Measurements from ENCODE around the gene ERP29.
"Not testable (repeated sequence)": the region's sequence is repeated elsewhere in the genome, so short reads cannot be mapped to it uniquely, and the experiment has no call there.

The ERP29 gene

DNA sequence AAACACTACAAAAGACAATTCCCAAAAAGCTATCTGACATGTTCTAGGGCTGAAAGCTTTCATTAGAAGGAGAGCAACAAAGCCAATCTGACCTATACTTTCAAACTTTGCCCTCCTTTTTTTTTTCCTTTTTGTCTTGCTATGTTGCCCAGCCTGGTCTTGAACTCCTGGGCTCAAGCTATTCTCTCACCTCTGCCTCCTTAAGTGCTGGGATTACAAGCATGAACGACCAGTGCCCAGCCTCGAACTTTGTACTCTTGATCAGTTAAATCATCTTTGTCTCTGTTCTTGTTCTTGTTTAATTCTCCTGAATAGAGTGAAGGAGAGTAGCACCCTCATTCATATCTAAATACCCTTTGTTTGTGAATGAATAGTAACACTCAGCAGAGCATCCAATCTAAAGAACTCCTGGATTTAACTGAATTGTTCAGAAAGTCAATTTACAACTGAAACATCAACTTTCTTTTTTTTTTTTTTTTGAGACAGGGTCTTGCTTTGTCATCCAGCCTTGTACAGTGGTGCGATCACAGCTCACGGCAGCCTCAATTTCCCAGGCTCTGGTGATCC, 22.1 kb downstream of the ERP29 start:
- no peak for DNase-seq (ENCODE audit: low spot score)
- H2AK5ac ChIP-seq (ENCODE audit: low read depth, low read length) = no peak overlapping the region
- peaks cover 11 to 97% of the 10 kb centered on the region in 2 donors for H3K36me3 ChIP-seq (replicated peaks in 1 of 2; ENCODE audit: control insufficient read depth in 2 of 2, insufficient read depth in 2 of 2, low read length in 2 of 2)
- no peak overlapping the region for H3K4me2 ChIP-seq (ENCODE audit: insufficient read depth, low read length, poor library complexity, severe bottlenecking)
- H3K27ac ChIP-seq (replicated peaks; ENCODE audit: low read length) = no peak overlapping the region
- no peak overlapping the region for H3K23ac ChIP-seq (ENCODE audit: low read depth, low read length, poor library complexity)
- H3K18ac ChIP-seq (ENCODE audit: low read length) = no peak overlapping the region
- no peak overlapping the region for H2BK15ac ChIP-seq (ENCODE audit: low read length)
- H3K4me1 ChIP-seq (ENCODE audit: control insufficient read depth in 2 of 2, insufficient read depth in 1 of 2, low read depth in 1 of 2, low read length in 2 of 2) = no peaks in the 10 kb centered on the region
- no peaks in the 10 kb centered on the region for H3K27me3 ChIP-seq (ENCODE audit: control insufficient read depth in 3 of 3, insufficient read depth in 3 of 3, low read depth in 1 of 3, low read length in 3 of 3)
- H2BK120ac ChIP-seq (ENCODE audit: low read depth, low read length) = no peak overlapping the region
- no CpG with 5 or more reads among the region's 4 CpGs for WGBS, 2 donors (ENCODE audit: extremely low coverage in 2 of 2, insufficient read length in 2 of 2, insufficient replicate concordance in 1 of 2)
- no peaks in the 10 kb centered on the region for H3K79me1 ChIP-seq (ENCODE audit: low read depth, low read length)
- no peak overlapping the region for H3K9ac ChIP-seq (ENCODE audit: low read depth, low read length, poor library complexity)
- no peak overlapping the region for H2AFZ ChIP-seq (ENCODE audit: low read length)
- no peak overlapping the region for H2BK5ac ChIP-seq (ENCODE audit: low read length)
- H4K91ac ChIP-seq (ENCODE audit: low read depth, low read length, poor library complexity) = no peak overlapping the region
- no peak overlapping the region for H2BK12ac ChIP-seq (ENCODE audit: low read length)
- no peaks in the 10 kb centered on the region for H3K9me3 ChIP-seq (replicated peaks in 1 of 2; ENCODE audit: control insufficient read depth in 2 of 2, insufficient read depth in 1 of 2, low read depth in 1 of 2, low read length in 2 of 2)
- H3K4me3 ChIP-seq (ENCODE audit: low read length in 2 of 2) = no peak overlapping the region
- no peak overlapping the region for H3K4ac ChIP-seq (ENCODE audit: low read length)
- H4K8ac ChIP-seq (ENCODE audit: low read depth, low read length) = no peak overlapping the region
- no peak overlapping the region for H3K14ac ChIP-seq (ENCODE audit: low read length)

GRCh38 chr12:112036614-112037013, 23.4 kb downstream of the ERP29 start:
- no CpG with 5 or more reads among the region's 12 CpGs for WGBS, 2 donors (ENCODE audit: extremely low coverage in 2 of 2, insufficient read length in 2 of 2, insufficient replicate concordance in 1 of 2)

GRCh38 chr12:112046003-112046402, 32.8 kb downstream of the ERP29 start:
- Histone ChIP-seq H3K4ac (ENCODE audit: low read length) (no peak overlapping the region), H4K91ac (ENCODE audit: low read depth, low read length, poor library complexity) (no peak overlapping the region), H3K4me2 (ENCODE audit: insufficient read depth, low read length, poor library complexity, severe bottlenecking) (no peak overlapping the region), H2AK5ac (ENCODE audit: low read depth, low read length) (no peak overlapping the region), H3K36me3 (replicated peaks in 1 of 2; ENCODE audit: control insufficient read depth in 2 of 2, insufficient read depth in 2 of 2, low read length in 2 of 2) (peaks cover 21 to 95% of the 10 kb centered on the region in 2 donors), H4K8ac (ENCODE audit: low read depth, low read length) (no peak overlapping the region), H3K27ac (replicated peaks; ENCODE audit: low read length) (no peak overlapping the region), H3K27me3 (ENCODE audit: control insufficient read depth in 3 of 3, insufficient read depth in 3 of 3, low read depth in 1 of 3, low read length in 3 of 3) (no peaks in the 10 kb centered on the region), H3K14ac (ENCODE audit: low read length) (no peak overlapping the region), H2BK15ac (ENCODE audit: low read length) (no peak overlapping the region), H3K4me3 (ENCODE audit: low read length in 2 of 2) (no peak overlapping the region), H3K9ac (ENCODE audit: low read depth, low read length, poor library complexity) (no peak overlapping the region), H2BK12ac (ENCODE audit: low read length) (no peak overlapping the region), H2AFZ (ENCODE audit: low read length) (no peak overlapping the region), H2BK5ac (ENCODE audit: low read length) (no peak overlapping the region), H3K23ac (ENCODE audit: low read depth, low read length, poor library complexity) (no peak overlapping the region), H3K4me1 (ENCODE audit: control insufficient read depth in 2 of 2, insufficient read depth in 1 of 2, low read depth in 1 of 2, low read length in 2 of 2) (no peaks in the 10 kb centered on the region), H3K79me1 (ENCODE audit: low read depth, low read length) (no peaks in the 10 kb centered on the region), H2BK120ac (ENCODE audit: low read depth, low read length) (no peak overlapping the region), H3K9me3 (replicated peaks in 1 of 2; ENCODE audit: control insufficient read depth in 2 of 2, insufficient read depth in 1 of 2, low read depth in 1 of 2, low read length in 2 of 2) (no peaks in the 10 kb centered on the region), H3K18ac (ENCODE audit: low read length) (no peak overlapping the region)
- no peak for DNase-seq (ENCODE audit: low spot score)
- no CpG with 5 or more reads among the region's 4 CpGs for WGBS, 2 donors (ENCODE audit: extremely low coverage in 2 of 2, insufficient read length in 2 of 2, insufficient replicate concordance in 1 of 2)

More at GRCh38 chr12:112036614-112037013, 23.4 kb downstream of the ERP29 start:
- not testable (repeated sequence) for H3K79me1 ChIP-seq (ENCODE audit: low read depth, low read length); H2AFZ ChIP-seq (ENCODE audit: low read length); H3K18ac ChIP-seq (ENCODE audit: low read length); H2BK12ac ChIP-seq (ENCODE audit: low read length); H3K23ac ChIP-seq (ENCODE audit: low read depth, low read length, poor library complexity); H2AK5ac ChIP-seq (ENCODE audit: low read depth, low read length); H2BK15ac ChIP-seq (ENCODE audit: low read length); H3K4me3 ChIP-seq (ENCODE audit: low read length in 2 of 2); H3K4ac ChIP-seq (ENCODE audit: low read length); DNase-seq (ENCODE audit: low spot score); H4K91ac ChIP-seq (ENCODE audit: low read depth, low read length, poor library complexity); H3K14ac ChIP-seq (ENCODE audit: low read length); H3K27me3 ChIP-seq (ENCODE audit: control insufficient read depth in 3 of 3, insufficient read depth in 3 of 3, low read depth in 1 of 3, low read length in 3 of 3); H4K8ac ChIP-seq (ENCODE audit: low read depth, low read length); H2BK5ac ChIP-seq (ENCODE audit: low read length); H2BK120ac ChIP-seq (ENCODE audit: low read depth, low read length); H3K27ac ChIP-seq (replicated peaks; ENCODE audit: low read length); H3K9me3 ChIP-seq (replicated peaks in 1 of 2; ENCODE audit: control insufficient read depth in 2 of 2, insufficient read depth in 1 of 2, low read depth in 1 of 2, low read length in 2 of 2); H3K4me1 ChIP-seq (ENCODE audit: control insufficient read depth in 2 of 2, insufficient read depth in 1 of 2, low read depth in 1 of 2, low read length in 2 of 2); H3K9ac ChIP-seq (ENCODE audit: low read depth, low read length, poor library complexity); H3K4me2 ChIP-seq (ENCODE audit: insufficient read depth, low read length, poor library complexity, severe bottlenecking)
- peaks cover 11 to 95% of the 10 kb centered on the region in 2 donors for H3K36me3 ChIP-seq (replicated peaks in 1 of 2; ENCODE audit: control insufficient read depth in 2 of 2, insufficient read depth in 2 of 2, low read length in 2 of 2)

DNA sequence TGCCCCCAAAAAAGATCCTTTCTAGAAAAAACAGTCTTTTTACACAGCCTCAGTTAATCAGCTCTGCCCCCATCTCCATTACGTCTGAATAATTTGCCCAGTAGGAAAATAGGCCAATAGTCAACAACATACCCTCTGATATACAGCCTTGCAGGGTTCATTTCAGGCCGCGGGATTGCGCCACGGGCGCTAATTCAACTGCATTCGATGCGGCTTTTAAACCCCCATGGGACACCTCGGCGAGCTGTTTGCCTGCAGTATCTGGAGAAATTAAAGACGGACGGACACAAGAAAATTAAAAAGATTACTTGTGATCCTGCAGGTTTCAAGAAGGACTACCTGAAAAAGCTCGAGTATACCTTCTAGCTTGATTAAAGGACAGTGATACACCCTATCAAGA, 36.1 kb downstream of the ERP29 start:
- Histone ChIP-seq H3K14ac (ENCODE audit: low read length) (no peak overlapping the region), H2BK15ac (ENCODE audit: low read length) (no peak overlapping the region), H4K91ac (ENCODE audit: low read depth, low read length, poor library complexity) (no peak overlapping the region), H3K4me1 (ENCODE audit: control insufficient read depth in 2 of 2, insufficient read depth in 1 of 2, low read depth in 1 of 2, low read length in 2 of 2) (no peaks in the 10 kb centered on the region), H3K23ac (ENCODE audit: low read depth, low read length, poor library complexity) (no peak overlapping the region), H3K27ac (replicated peaks; ENCODE audit: low read length) (no peak overlapping the region), H3K9me3 (replicated peaks in 1 of 2; ENCODE audit: control insufficient read depth in 2 of 2, insufficient read depth in 1 of 2, low read depth in 1 of 2, low read length in 2 of 2) (no peaks in the 10 kb centered on the region), H2BK120ac (ENCODE audit: low read depth, low read length) (no peak overlapping the region), H2BK12ac (ENCODE audit: low read length) (no peak overlapping the region), H3K27me3 (ENCODE audit: control insufficient read depth in 3 of 3, insufficient read depth in 3 of 3, low read depth in 1 of 3, low read length in 3 of 3) (no peaks in the 10 kb centered on the region), H3K4ac (ENCODE audit: low read length) (no peak overlapping the region), H3K9ac (ENCODE audit: low read depth, low read length, poor library complexity) (no peak overlapping the region), H3K18ac (ENCODE audit: low read length) (no peak overlapping the region), H2AK5ac (ENCODE audit: low read depth, low read length) (no peak overlapping the region), H3K4me3 (ENCODE audit: low read length in 2 of 2) (no peak overlapping the region), H3K79me1 (ENCODE audit: low read depth, low read length) (no peaks in the 10 kb centered on the region), H3K36me3 (replicated peaks in 1 of 2; ENCODE audit: control insufficient read depth in 2 of 2, insufficient read depth in 2 of 2, low read length in 2 of 2) (peaks cover 30 to 99% of the 10 kb centered on the region in 2 donors), H4K8ac (ENCODE audit: low read depth, low read length) (no peak overlapping the region), H2BK5ac (ENCODE audit: low read length) (no peak overlapping the region), H3K4me2 (ENCODE audit: insufficient read depth, low read length, poor library complexity, severe bottlenecking) (no peak overlapping the region), H2AFZ (ENCODE audit: low read length) (no peak overlapping the region)
- WGBS, 2 donors (ENCODE audit: extremely low coverage in 2 of 2, insufficient read length in 2 of 2, insufficient replicate concordance in 1 of 2) = no CpG with 5 or more reads among the region's 13 CpGs
- no peak for DNase-seq (ENCODE audit: low spot score)
